ENCODE data around the gene AJUBA.
A peak's percentile ranks its signal among the peaks of the same experiment; 100 is the strongest.
"Not testable (repeated sequence)": the region's sequence is repeated elsewhere in the genome, so short reads cannot be mapped to it uniquely, and the experiment has no call there.

AJUBA gene

GRCh38 chr14:22951795-22952194 lies 30.6 kb downstream of the AJUBA start:
- DNase-seq (ENCODE audit: low read depth, low spot score): not testable (repeated sequence)

GRCh38 chr14:22945642-22946041 lies 36.7 kb downstream of the AJUBA start:
- DNase-seq (ENCODE audit: low read depth, low spot score): no peak

GRCh38 chr14:22939684-22940083 lies 42.7 kb downstream of the AJUBA start:
- DNase-seq (ENCODE audit: low read depth, low spot score): peak; percentile 42

GRCh38 chr14:22935156-22935555 lies 47.2 kb downstream of the AJUBA start:
- DNase-seq (ENCODE audit: low read depth, low spot score): no peak

GRCh38 chr14:22932146-22932545 lies 50.2 kb downstream of the AJUBA start:
- no peak for DNase-seq (ENCODE audit: low read depth, low spot score)

- no peak for DNase-seq (ENCODE audit: low read depth, low spot score)
Observed at GRCh38 chr14:22929961-22930364, 52.4 kb downstream of the AJUBA start.

GRCh38 chr14:22929104-22929960 lies 53.0 kb downstream of the AJUBA start, which contains the start of gene PRMT5:
PRMT5 (minus strand) TSS chr14:22929376; CDS start chr14:22929361, 15 bp downstream.
- DNase-seq (ENCODE audit: low read depth, low spot score): peak; percentile 100

GRCh38 chr14:22928237-22929103 lies 53.9 kb downstream of the AJUBA start:
- DNase-seq (ENCODE audit: low read depth, low spot score): peak; percentile 5

GRCh38 chr14:22926316-22926715 lies 56.0 kb downstream of the AJUBA start:
- no peak for DNase-seq (ENCODE audit: low read depth, low spot score)

- DNase-seq (ENCODE audit: low read depth, low spot score): no peak
Observed at GRCh38 chr14:22925513-22925912, 56.8 kb downstream of the AJUBA start.

- no peak for DNase-seq (ENCODE audit: low read depth, low spot score)
Observed at GRCh38 chr14:22923746-22924145, 58.6 kb downstream of the AJUBA start.

- no peak for DNase-seq (ENCODE audit: low read depth, low spot score)
Observed at GRCh38 chr14:22922294-22922693, 60.1 kb downstream of the AJUBA start.

Data from astrocyte of the hippocampus (primary cell).